HCT116 (cell line): ENCODE data around the gene NFE2L2. TPM values are rescaled to one million over a fixed set of nuclear protein-coding genes. Genes with fewer than 3 reads are reported as not detected.

ENCODE experiments used
- ATAC-seq: fragments of 200-7000 bp; cut with Tn5 transposase; 2 replicates; pipeline ENCODE4 v1.9.1; 2020; ENCODE audit warnings: mild to moderate bottlenecking, moderate library complexity
- BruUV-seq: library from RNA; stranded (reverse); fragments of 400-500 nt; replicated peaks from 2 replicates; lab custom pipeline; 2021; lab: Mats Ljungman, UMichigan
- CTCF ChIA-PET: fragments of 300-600 bp; sonication (Branson Sonifier 250); formaldehyde crosslinking; loops from one replicate; lab custom pipeline; 2021; ENCODE audit warnings: antibody characterized with exemption; lab: Charles Lee
- POLR2A ChIA-PET: fragments of 300-600, 350-600 bp; sonication (Branson Sonifier 250); formaldehyde crosslinking; loops from one replicate; lab custom pipeline; 2021; ENCODE audit warnings: antibody characterized with exemption; lab: Charles Lee
- RAD21 ChIA-PET, 2 experiments: fragments of 300-600 bp; sonication (Branson Sonifier 250); formaldehyde crosslinking; loops; one replicate each; lab custom pipeline; 2023; ENCODE audit warnings: low total read pairs in 2 of 2; ENCODE audit not compliant: uncharacterized antibody in 2 of 2, unreplicated experiment in 2 of 2, low non-redundant PET in 1 of 2; lab: Charles Lee
- DNase-seq: peaks from one replicate; pipeline ENCODE4 v3.0.0-alpha.2; 2010; ENCODE audit warnings: low read depth, low spot score
- H2AFZ ChIP-seq: fragments of 200-600 bp; shearing (Covaris generic), sonication (generic); 2 replicates; pipeline ENCODE4 v1.6.1; 2017; ENCODE audit warnings: low read depth, mixed run types, mixed read lengths, antibody characterized with exemption, low read length; ENCODE audit not compliant: poor library complexity, severe bottlenecking
- H3K27ac ChIP-seq: 2 replicates; pipeline ENCODE4 v1.5.1; 2012; ENCODE audit warnings: low read depth, low read length
- H3K27me3 ChIP-seq: fragments of 200-600 bp; sonication (generic); 2 replicates; pipeline ENCODE4 v1.6.1; 2016; ENCODE audit warnings: mixed run types, low read length, mixed read lengths; ENCODE audit not compliant: insufficient read depth
- H3K36me3 ChIP-seq, 2 experiments: fragments of 200-500 bp in 1 of 2; fragments of 200-600 bp in 1 of 2; sonication (Bioruptor generic) in 1 of 2; sonication (generic) in 1 of 2; 2 replicates each; pipeline versions ENCODE4 v1.5.1 to v1.6.1; 2014 to 2016; ENCODE audit warnings: low read length in 2 of 2, inconsistent platforms in 1 of 2, mixed read lengths in 1 of 2, mixed run types in 1 of 2; ENCODE audit not compliant: insufficient read depth in 2 of 2, control insufficient read depth in 1 of 2
- H3K4me1 ChIP-seq, 2 experiments: fragments of 200-600 bp in 1 of 2; sonication (generic) in 1 of 2; 2 replicates each; pipeline versions ENCODE4 v1.5.1 to v1.6.1; 2012 to 2017; ENCODE audit warnings: low read length in 2 of 2, inconsistent platforms in 1 of 2, mild to moderate bottlenecking in 1 of 2, mixed read lengths in 1 of 2, mixed run types in 1 of 2, moderate library complexity in 1 of 2; ENCODE audit not compliant: insufficient read depth in 2 of 2, control insufficient read depth in 1 of 2
- H3K4me2 ChIP-seq: fragments of 200-600 bp; sonication (generic); 2 replicates; pipeline ENCODE4 v1.6.1; 2017; ENCODE audit warnings: mixed run types, low read length, mixed read lengths
- H3K4me3 ChIP-seq, 2 experiments: fragments of 200-600 bp in 1 of 2; sonication (generic) in 1 of 2; replicated peaks in 1 of 2; 2 replicates each; pipeline ENCODE4 v1.5.1; 2011 to 2016; ENCODE audit warnings: low read length in 2 of 2, control low read depth in 1 of 2, low read depth in 1 of 2, mild to moderate bottlenecking in 1 of 2, mixed read lengths in 1 of 2, mixed run types in 1 of 2
- H3K79me2 ChIP-seq: fragments of 200-600 bp; sonication (generic); 2 replicates; pipeline ENCODE4 v1.6.1; 2017; ENCODE audit warnings: mild to moderate bottlenecking, mixed run types, low read length, moderate library complexity, mixed read lengths; ENCODE audit not compliant: insufficient read depth
- H3K9ac ChIP-seq: fragments of 200-600 bp; sonication (generic); 2 replicates; pipeline ENCODE4 v1.6.1; 2016; ENCODE audit warnings: low read length, mixed read lengths
- H3K9me2 ChIP-seq: fragments of 200-600 bp; sonication (generic), shearing (Covaris generic); 2 replicates; pipeline ENCODE4 v1.6.1; 2017; ENCODE audit warnings: mixed run types, mild to moderate bottlenecking, moderate library complexity; ENCODE audit not compliant: insufficient read depth
- H3K9me3 ChIP-seq, 2 experiments: fragments of 200-500 bp in 1 of 2; fragments of 200-600 bp in 1 of 2; sonication (Bioruptor generic) in 1 of 2; sonication (generic) in 1 of 2; 2 replicates each; pipeline ENCODE4 v1.6.1; 2014 to 2017; ENCODE audit warnings: low read length in 2 of 2, mixed read lengths in 2 of 2, inconsistent platforms in 1 of 2, low read depth in 1 of 2, mild to moderate bottlenecking in 1 of 2, mixed run types in 1 of 2, moderate library complexity in 1 of 2; ENCODE audit not compliant: control insufficient read depth in 1 of 2, insufficient read depth in 1 of 2
- H4K20me1 ChIP-seq: fragments of 200-600 bp; sonication (generic), shearing (Covaris generic); 2 replicates; pipeline ENCODE4 v1.6.1; 2017; ENCODE audit warnings: mixed run types, mild to moderate bottlenecking, moderate library complexity; ENCODE audit not compliant: insufficient read depth
- CEBPB ChIP-seq: IDR thresholded peaks from 2 replicates; pipeline ENCODE4 v1.6.1; 2012; ENCODE audit warnings: low read depth
- EGR1 ChIP-seq: IDR thresholded peaks from 2 replicates; pipeline ENCODE4 v1.6.1; 2012; ENCODE audit warnings: low read depth
- ELF1 ChIP-seq: IDR thresholded peaks from 2 replicates; pipeline ENCODE4 v1.6.1; 2012; ENCODE audit warnings: low read depth, borderline replicate concordance
- EZH2phosphoT487 ChIP-seq: fragments of 200-600 bp; IDR thresholded peaks from 2 replicates; pipeline ENCODE4 v1.6.1; 2018; ENCODE audit warnings: antibody characterized with exemption, borderline replicate concordance
- JUND ChIP-seq: IDR thresholded peaks from 2 replicates; pipeline ENCODE4 v1.6.1; 2012
- POLR2AphosphoS5 ChIP-seq: IDR thresholded peaks from 2 replicates; pipeline ENCODE4 v1.6.1; 2011; ENCODE audit warnings: mild to moderate bottlenecking, low read depth, low read length, moderate library complexity
- RAD21 ChIP-seq: IDR thresholded peaks from 2 replicates; pipeline ENCODE4 v1.6.1; 2012; ENCODE audit warnings: low read depth, mild to moderate bottlenecking
- SIN3A ChIP-seq: IDR thresholded peaks from 2 replicates; pipeline ENCODE4 v1.6.1; 2012; ENCODE audit warnings: low read depth
- SRF ChIP-seq: IDR thresholded peaks from 2 replicates; pipeline ENCODE4 v1.6.1; 2012; ENCODE audit warnings: low read depth
- TCF7L2 ChIP-seq: IDR thresholded peaks from 2 replicates; pipeline ENCODE4 v1.7.0; 2011; ENCODE audit warnings: borderline replicate concordance, inconsistent platforms; ENCODE audit not compliant: insufficient read depth, insufficient read length; ENCODE audit errors: extremely low read depth
- YY1 ChIP-seq: IDR thresholded peaks from 2 replicates; pipeline ENCODE4 v1.6.1; 2011; ENCODE audit warnings: low read length, low read depth, moderate library complexity, mild to moderate bottlenecking; ENCODE audit not compliant: insufficient replicate concordance; ENCODE audit errors: extremely low read depth
- ZFX ChIP-seq: fragments of 450-650 bp; IDR thresholded peaks from 2 replicates; pipeline ENCODE4 v1.6.1; 2017
- ZNF274 ChIP-seq: fragments of 200-500 bp; sonication (Bioruptor generic); IDR thresholded peaks from 2 replicates; pipeline ENCODE4 v1.6.1; 2014; ENCODE audit warnings: mild to moderate bottlenecking, low read depth, low read length, inconsistent platforms
- intact Hi-C: fragments of 100-400 bp; cut with micrococcal nuclease; formaldehyde crosslinking; loops from 2 replicates; pipeline ENCODE4 v1.10.0; 2022
- total RNA-seq: library from RNA; stranded (reverse); gene quantifications from one replicate; pipeline ENCODE4 v1.2.1, GENCODE V29; 2021; ENCODE audit not compliant: unreplicated experiment
- TF ChIP-seq, protein P1 (sequence below): IDR thresholded peaks from 2 replicates; pipeline ENCODE4 v1.6.1; 2011; ENCODE audit warnings: mild to moderate bottlenecking, low read length, moderate library complexity; ENCODE audit not compliant: insufficient replicate concordance; ENCODE audit errors: extremely low read depth
- TF ChIP-seq, protein P2 (sequence below): IDR thresholded peaks from 2 replicates; pipeline ENCODE4 v1.6.1; 2012
- TF ChIP-seq, protein P3 (sequence below), 3 experiments: fragments of 200-600 bp in 1 of 3; sonication (generic) in 1 of 3; IDR thresholded peaks in 2 of 3; conservative IDR thresholded peaks in 1 of 3; 2 replicates each; pipeline ENCODE4 v1.5.1; 2012 to 2017; ENCODE audit warnings: low read depth in 2 of 3, low read length in 2 of 3, antibody characterized with exemption in 1 of 3, borderline replicate concordance in 1 of 3, control low read depth in 1 of 3, mild to moderate bottlenecking in 1 of 3, mixed read lengths in 1 of 3, mixed run types in 1 of 3, moderate library complexity in 1 of 3; ENCODE audit not compliant: insufficient read depth in 1 of 3
- TF ChIP-seq, protein P4 (sequence below): IDR thresholded peaks from 2 replicates; pipeline ENCODE4 v1.6.1; 2012

The NFE2L2 gene
- total RNA-seq, 1 experiment from 2014 or later: 106 TPM

DNA sequence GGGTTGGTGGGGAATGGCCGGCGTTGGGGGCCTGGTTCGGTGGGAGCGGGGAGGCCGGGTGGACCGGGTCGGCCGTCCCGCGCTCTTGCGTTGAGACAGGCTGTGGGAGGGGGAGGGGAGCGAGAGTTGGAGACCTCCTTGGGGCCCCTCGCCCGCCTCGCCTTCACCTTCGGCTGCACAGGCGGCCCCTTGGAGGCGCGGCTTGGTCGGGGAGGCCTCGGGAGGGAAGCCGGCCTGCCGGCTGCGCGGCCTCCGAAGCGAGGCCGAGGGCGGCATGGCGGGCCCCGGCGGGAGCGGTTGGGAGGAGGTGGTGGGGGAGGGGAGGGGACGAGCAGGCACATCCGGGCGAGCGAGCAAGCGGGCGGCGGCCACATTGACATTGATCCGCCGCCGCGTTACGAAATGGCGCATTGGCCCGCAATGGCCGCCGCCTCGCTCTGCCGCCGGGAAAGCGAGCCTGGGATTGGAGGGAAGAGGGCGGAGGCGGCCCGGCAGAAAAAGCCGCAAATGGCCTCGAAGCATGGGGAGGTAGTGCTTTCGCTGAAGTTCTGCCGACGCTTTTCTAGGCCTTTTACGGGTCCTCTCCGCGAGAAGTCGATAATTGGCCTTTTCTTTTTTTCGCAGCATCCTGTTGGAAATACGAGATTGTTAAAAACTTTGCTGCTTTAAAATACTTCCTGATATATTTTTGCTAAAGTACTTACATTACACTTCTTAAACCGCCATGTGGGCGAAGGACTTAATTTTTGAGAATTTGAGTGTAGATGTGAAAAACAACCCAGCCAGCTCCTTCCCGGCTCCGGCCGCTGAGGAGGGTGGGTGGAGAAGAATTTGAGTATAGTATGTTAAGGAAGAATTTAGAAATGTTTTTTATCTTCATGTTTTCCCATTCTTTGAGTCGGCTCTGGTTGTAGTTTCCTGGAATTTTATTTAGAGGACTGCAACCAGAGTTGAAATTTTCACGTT lies 51.4 kb downstream of the NFE2L2 start (continued):
- TF ChIP-seq, protein P1, sequence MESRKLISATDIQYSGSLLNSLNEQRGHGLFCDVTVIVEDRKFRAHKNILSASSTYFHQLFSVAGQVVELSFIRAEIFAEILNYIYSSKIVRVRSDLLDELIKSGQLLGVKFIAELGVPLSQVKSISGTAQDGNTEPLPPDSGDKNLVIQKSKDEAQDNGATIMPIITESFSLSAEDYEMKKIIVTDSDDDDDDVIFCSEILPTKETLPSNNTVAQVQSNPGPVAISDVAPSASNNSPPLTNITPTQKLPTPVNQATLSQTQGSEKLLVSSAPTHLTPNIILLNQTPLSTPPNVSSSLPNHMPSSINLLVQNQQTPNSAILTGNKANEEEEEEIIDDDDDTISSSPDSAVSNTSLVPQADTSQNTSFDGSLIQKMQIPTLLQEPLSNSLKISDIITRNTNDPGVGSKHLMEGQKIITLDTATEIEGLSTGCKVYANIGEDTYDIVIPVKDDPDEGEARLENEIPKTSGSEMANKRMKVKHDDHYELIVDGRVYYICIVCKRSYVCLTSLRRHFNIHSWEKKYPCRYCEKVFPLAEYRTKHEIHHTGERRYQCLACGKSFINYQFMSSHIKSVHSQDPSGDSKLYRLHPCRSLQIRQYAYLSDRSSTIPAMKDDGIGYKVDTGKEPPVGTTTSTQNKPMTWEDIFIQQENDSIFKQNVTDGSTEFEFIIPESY: no peak
- TF ChIP-seq, protein P2, sequence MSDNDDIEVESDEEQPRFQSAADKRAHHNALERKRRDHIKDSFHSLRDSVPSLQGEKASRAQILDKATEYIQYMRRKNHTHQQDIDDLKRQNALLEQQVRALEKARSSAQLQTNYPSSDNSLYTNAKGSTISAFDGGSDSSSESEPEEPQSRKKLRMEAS: peak; percentile 89
- TF ChIP-seq SRF (no peak), EZH2phosphoT487 (no peak), ZFX (peak; percentile 92), CEBPB (peak; percentile 88), YY1 (peak; percentile 94), RAD21 (no peak)

DNA sequence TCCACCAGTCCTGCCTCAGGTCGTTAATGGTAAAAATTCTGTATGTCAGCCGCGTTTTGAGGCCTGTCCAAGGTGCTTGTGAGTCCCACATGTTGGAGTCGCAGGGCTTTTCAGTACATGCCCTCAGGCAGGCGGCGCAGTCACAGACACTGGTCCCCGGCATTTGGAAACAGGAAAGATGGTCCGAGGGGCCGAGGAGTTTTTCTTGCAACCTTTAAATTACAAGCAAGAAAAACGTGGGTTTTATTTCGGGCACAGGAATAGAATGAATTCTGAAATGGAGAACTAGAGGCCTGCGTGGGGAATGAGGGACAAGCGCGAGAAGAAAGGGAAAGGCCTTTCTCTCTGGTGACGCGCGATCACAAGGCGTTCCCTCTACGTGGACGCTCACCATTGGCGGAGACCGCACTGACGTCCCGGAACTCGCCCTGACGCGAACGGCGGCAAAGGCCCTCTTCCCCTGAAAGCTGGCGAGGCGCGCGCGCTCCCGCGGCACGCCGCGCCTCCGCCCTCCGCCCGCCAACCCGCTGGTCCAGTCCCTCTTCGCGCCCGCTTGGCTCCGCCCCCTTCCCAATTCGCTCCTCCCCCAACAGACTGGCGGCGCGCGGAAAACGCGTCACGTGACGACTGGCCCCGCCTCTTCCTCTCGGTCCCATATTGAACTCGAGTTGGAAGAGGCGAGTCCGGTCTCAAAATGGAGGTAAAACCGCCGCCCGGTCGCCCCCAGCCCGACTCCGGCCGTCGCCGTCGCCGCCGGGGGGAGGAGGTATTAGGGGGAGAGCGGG lies 52.2 kb downstream of the NFE2L2 start, which contains the start of gene HNRNPA3:
Gene HNRNPA3 (plus strand): TSS at position 689 of the 785 bp plus-strand sequence. CDS start 6 bp downstream, at position 695.
- H3K36me3 ChIP-seq: peaks cover 17 to 40% of the 10 kb centered on the region in 2 experiments
- H3K4me3 ChIP-seq: peak within 1 kb of the TSS; percentile 81 to 92
- H3K9me2 ChIP-seq: no peaks in the 10 kb centered on the region
- no peak within 1 kb of the TSS for H2AFZ ChIP-seq
- BruUV-seq: no TSS peak
- DNase-seq (peak; percentile 97), ATAC-seq (peak; percentile 92)
- H4K20me1 ChIP-seq: peaks cover 30% of the 10 kb centered on the region
- H3K9me3 ChIP-seq: no peaks in the 10 kb centered on the region
- H3K4me2 ChIP-seq: peak within 1 kb of the TSS; percentile 84
- peaks cover 63% of the 10 kb centered on the region for H3K79me2 ChIP-seq
- peaks cover 11 to 19% of the 10 kb centered on the region in 2 experiments for H3K4me1 ChIP-seq
- no peaks in the 10 kb centered on the region for H3K27me3 ChIP-seq
- H3K27ac ChIP-seq: peak within 1 kb of the TSS; percentile 93
- POLR2A ChIA-PET: interaction anchor here (0.6 to 1.7 kb wide), 10 partner anchors 10 to 56 kb away, joined by 3 to 15 read pairs (median 4); no protein-coding TSS in a partner anchor
- RAD21 ChIA-PET: no interaction called here
- H3K9ac ChIP-seq: peak within 1 kb of the TSS; percentile 94
- CTCF ChIA-PET: interaction anchor here (1.0 to 1.4 kb wide), 2 partner anchors 14 to 48 kb away, joined by 3 to 8 read pairs; no protein-coding TSS in a partner anchor
- intact Hi-C loops: loop anchor here (1.0 to 2.0 kb wide), 3 partner anchors 30 to 51 kb away; no protein-coding TSS in a partner anchor
- no peak; the same call in 1 of the 2 replicates for TF ChIP-seq CEBPB
- no peak for TF ChIP-seq EZH2phosphoT487
- TF ChIP-seq SIN3A: peak; percentile 91
- peak; percentile 59; the same call in 1 of the 2 replicates for TF ChIP-seq EGR1
- TF ChIP-seq JUND: no peak; the same call in 1 of the 2 replicates
- TF ChIP-seq, protein P3, sequence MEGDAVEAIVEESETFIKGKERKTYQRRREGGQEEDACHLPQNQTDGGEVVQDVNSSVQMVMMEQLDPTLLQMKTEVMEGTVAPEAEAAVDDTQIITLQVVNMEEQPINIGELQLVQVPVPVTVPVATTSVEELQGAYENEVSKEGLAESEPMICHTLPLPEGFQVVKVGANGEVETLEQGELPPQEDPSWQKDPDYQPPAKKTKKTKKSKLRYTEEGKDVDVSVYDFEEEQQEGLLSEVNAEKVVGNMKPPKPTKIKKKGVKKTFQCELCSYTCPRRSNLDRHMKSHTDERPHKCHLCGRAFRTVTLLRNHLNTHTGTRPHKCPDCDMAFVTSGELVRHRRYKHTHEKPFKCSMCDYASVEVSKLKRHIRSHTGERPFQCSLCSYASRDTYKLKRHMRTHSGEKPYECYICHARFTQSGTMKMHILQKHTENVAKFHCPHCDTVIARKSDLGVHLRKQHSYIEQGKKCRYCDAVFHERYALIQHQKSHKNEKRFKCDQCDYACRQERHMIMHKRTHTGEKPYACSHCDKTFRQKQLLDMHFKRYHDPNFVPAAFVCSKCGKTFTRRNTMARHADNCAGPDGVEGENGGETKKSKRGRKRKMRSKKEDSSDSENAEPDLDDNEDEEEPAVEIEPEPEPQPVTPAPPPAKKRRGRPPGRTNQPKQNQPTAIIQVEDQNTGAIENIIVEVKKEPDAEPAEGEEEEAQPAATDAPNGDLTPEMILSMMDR (IDR thresholded peaks at IDR 0.05 in 2 of 3, conservative IDR thresholded peaks at IDR 0.05 in 1 of 3; ENCODE audit: borderline replicate concordance in 1 of 3, insufficient read depth in 1 of 3, low read depth in 2 of 3, low read length in 2 of 3): 0 out of 6 replicates have a peak, but pooled peaks of 1 of the 3 experiments have one; percentile 10
- TF ChIP-seq POLR2AphosphoS5: peak; percentile 92
- TF ChIP-seq TCF7L2: peak; percentile 32
- TF ChIP-seq, protein P4, sequence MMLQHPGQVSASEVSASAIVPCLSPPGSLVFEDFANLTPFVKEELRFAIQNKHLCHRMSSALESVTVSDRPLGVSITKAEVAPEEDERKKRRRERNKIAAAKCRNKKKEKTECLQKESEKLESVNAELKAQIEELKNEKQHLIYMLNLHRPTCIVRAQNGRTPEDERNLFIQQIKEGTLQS: no peak
- TF ChIP-seq ZNF274: no peak
- TF ChIP-seq ELF1: no peak
- no peak; the same call in 1 of the 2 replicates for TF ChIP-seq ZFX
